A673 (cell line): ENCODE data around the gene LCA5L. TPM values are rescaled to one million over a fixed set of nuclear protein-coding genes. Genes with fewer than 3 reads are reported as not detected.
"Not testable (repeated sequence)": the region's sequence is repeated elsewhere in the genome, so short reads cannot be mapped to it uniquely, and the experiment has no call there.

ENCODE experiments used
- BruUV-seq: library from RNA; stranded (reverse); fragments of 400-500 nt; replicated peaks from 2 replicates; lab custom pipeline; 2021; lab: Mats Ljungman, UMichigan
- CTCF ChIA-PET: fragments of 300-600 bp; sonication (Branson Sonifier 250); formaldehyde crosslinking; loops from one replicate; lab custom pipeline; 2022; ENCODE audit warnings: antibody characterized with exemption; lab: Charles Lee
- POLR2A ChIA-PET: fragments of 300-600 bp; sonication (Branson Sonifier 250); formaldehyde crosslinking; loops from one replicate; lab custom pipeline; 2022; ENCODE audit warnings: antibody characterized with exemption; ENCODE audit not compliant: low non-redundant PET; lab: Charles Lee
- DNase-seq: peaks from one replicate; pipeline ENCODE4 v3.0.0-alpha.2; 2015; ENCODE audit warnings: low spot score
- H3K27ac ChIP-seq: fragments of 200-600 bp; sonication (generic); 2 replicates; pipeline ENCODE4 v1.5.1; 2016; ENCODE audit warnings: mixed run types, low read depth, mild to moderate bottlenecking, mixed read lengths, antibody characterized with exemption, low read length; ENCODE audit not compliant: poor library complexity, severe bottlenecking
- H3K27me3 ChIP-seq: fragments of 200-600 bp; sonication (generic); replicated peaks from 2 replicates; pipeline ENCODE4 v1.6.1; 2017; ENCODE audit warnings: mixed run types, low read depth, mild to moderate bottlenecking, mixed read lengths, antibody characterized with exemption, low read length; ENCODE audit not compliant: insufficient read depth, poor library complexity
- H3K36me3 ChIP-seq: fragments of 200-600 bp; sonication (generic); 2 replicates; pipeline ENCODE4 v1.6.1; 2016; ENCODE audit warnings: mixed run types, mild to moderate bottlenecking, mixed read lengths, antibody characterized with exemption, low read length; ENCODE audit not compliant: insufficient read depth, poor library complexity, severe bottlenecking
- H3K4me1 ChIP-seq: fragments of 200-600 bp; sonication (generic); 2 replicates; pipeline ENCODE4 v1.6.1; 2017; ENCODE audit warnings: mixed run types, mild to moderate bottlenecking, mixed read lengths, antibody characterized with exemption, low read length; ENCODE audit not compliant: insufficient read depth, poor library complexity, severe bottlenecking
- H3K4me3 ChIP-seq: fragments of 200-600 bp; sonication (generic); 2 replicates; pipeline ENCODE4 v1.5.1; 2016; ENCODE audit warnings: low read depth, mixed run types, mild to moderate bottlenecking, mixed read lengths, low read length; ENCODE audit not compliant: poor library complexity, severe bottlenecking
- H3K9me3 ChIP-seq: fragments of 200-600 bp; sonication (generic); 2 replicates; pipeline ENCODE4 v1.6.1; 2016; ENCODE audit warnings: mixed run types, low read depth, mild to moderate bottlenecking, mixed read lengths, antibody characterized with exemption, low read length; ENCODE audit not compliant: poor library complexity, severe bottlenecking
- CTCF ChIP-seq: fragments of 300-800, 200-600 bp; sonication (generic); conservative IDR thresholded peaks from 2 replicates; pipeline ENCODE4 v1.5.1; 2017; ENCODE audit warnings: low read depth, mild to moderate bottlenecking, antibody characterized with exemption, low read length, moderate library complexity, mixed read lengths
- EZH2 ChIP-seq: fragments of 200-600 bp; sonication (generic); IDR thresholded peaks from 2 replicates; pipeline ENCODE4 v1.6.1; 2017; ENCODE audit warnings: borderline replicate concordance, low read depth, mild to moderate bottlenecking, mixed read lengths, antibody characterized with exemption, low read length; ENCODE audit not compliant: poor library complexity, severe bottlenecking
- intact Hi-C: fragments of 100-400 bp; cut with micrococcal nuclease; formaldehyde crosslinking; loops from one replicate; pipeline ENCODE4 v1.10.0; 2022; ENCODE audit not compliant: unreplicated experiment
- total RNA-seq: library from RNA; stranded (reverse); gene quantifications from 2 replicates; pipeline ENCODE4 v1.2.3, GENCODE V29; 2021

Gene LCA5L
- total RNA-seq, 1 experiment from 2014 or later = 0.69 TPM

DNA sequence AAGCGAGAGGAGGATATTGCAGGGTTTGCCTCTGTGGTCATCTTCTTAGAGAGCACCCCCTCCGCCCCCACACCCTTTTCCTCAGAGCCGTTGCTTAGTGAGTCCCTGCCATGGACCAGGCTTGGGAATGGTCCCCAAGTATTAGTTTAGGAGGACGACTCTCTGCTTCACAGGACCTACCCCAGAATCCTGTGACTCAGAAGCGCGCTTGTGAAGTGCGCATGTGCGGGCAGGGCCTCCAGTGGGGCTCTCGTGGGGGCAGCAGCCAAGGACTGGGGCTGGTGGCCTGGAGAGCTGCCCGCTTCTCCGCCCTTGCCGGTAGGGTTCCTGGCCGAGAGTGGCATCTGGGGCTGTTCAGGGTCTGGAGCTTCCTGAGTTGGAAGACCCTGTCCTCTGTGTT, 59.4 kb downstream of the LCA5L start:
- CTCF ChIA-PET = no interaction called here
- intact Hi-C loops = loop anchor here (2.0 to 5.0 kb wide), 2 partner anchors 37 to 204 kb away; partner anchors contain the start of genes HMGN1 and PSMG1

DNA sequence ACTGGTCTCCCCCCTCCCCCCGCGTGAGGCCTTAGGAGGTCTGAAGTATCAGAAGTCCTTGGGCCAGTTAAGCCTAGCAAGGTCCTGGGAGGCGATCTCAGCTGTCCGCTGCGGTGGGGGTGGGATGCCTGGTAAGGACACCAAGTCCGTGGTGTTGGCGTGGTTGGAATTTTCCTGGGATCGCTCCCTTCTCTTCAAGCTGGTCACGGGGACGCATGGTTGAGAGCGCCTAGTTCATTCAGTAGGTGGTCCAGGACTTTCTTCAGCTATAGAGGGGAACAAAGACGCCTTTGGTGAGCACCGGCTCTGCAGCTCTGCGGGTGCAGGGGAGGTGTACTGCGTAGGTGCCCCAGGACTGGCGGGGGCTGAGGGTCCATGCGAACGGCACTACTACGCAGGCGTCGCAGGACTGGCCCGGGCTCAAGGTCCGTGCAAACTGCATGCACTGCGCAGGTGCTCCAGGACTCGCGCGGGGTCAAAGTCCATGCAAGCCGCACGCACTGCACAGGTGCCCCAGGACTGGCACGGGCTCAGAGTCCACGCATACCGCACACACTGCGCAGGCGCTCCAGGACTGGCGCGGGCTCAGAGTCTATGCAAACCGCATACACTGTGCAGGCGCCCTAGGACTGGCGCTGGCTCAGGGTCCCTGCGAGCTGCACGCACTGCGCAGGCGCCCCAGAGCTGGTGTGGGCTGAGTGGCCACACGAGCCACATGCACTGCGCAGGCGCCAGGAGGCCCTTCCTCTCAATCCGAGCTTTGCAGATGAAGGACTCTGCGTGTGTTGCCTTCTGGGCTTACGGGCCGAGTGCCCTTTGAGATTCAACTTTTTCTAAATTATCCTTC, 60.1 kb downstream of the LCA5L start:
- BruUV-seq = no TSS peak
- no peak for TF ChIP-seq EZH2
- TF ChIP-seq CTCF = no peak
- Histone ChIP-seq H3K4me1 (peaks cover 13% of the 10 kb centered on the region), H3K9me3 (no peaks in the 10 kb centered on the region), H3K27ac (peak overlapping the region; percentile 53), H3K36me3 (no peaks in the 10 kb centered on the region), H3K27me3 (no peaks in the 10 kb centered on the region), H3K4me3 (peak overlapping the region; percentile 45)
- DNase-seq = peak; percentile 91
- intact Hi-C loops = loop anchor here (2.0 to 5.0 kb wide), 2 partner anchors 37 to 203 kb away; partner anchors contain the start of genes HMGN1 and PSMG1
- POLR2A ChIA-PET = no interaction called here
- CTCF ChIA-PET = no interaction called here

More for the DNA sequence above, 59.4 kb downstream of the LCA5L start:
- no TSS peak for BruUV-seq
- Histone ChIP-seq H3K4me3 (peak overlapping the region; percentile 45), H3K27ac (peak overlapping the region; percentile 53), H3K36me3 (peaks cover 3% of the 10 kb centered on the region), H3K9me3 (no peaks in the 10 kb centered on the region), H3K4me1 (peaks cover 13% of the 10 kb centered on the region), H3K27me3 (no peaks in the 10 kb centered on the region)
- no peak for DNase-seq
- TF ChIP-seq EZH2 = no peak
- no peak for TF ChIP-seq CTCF
- POLR2A ChIA-PET = no interaction called here

DNA sequence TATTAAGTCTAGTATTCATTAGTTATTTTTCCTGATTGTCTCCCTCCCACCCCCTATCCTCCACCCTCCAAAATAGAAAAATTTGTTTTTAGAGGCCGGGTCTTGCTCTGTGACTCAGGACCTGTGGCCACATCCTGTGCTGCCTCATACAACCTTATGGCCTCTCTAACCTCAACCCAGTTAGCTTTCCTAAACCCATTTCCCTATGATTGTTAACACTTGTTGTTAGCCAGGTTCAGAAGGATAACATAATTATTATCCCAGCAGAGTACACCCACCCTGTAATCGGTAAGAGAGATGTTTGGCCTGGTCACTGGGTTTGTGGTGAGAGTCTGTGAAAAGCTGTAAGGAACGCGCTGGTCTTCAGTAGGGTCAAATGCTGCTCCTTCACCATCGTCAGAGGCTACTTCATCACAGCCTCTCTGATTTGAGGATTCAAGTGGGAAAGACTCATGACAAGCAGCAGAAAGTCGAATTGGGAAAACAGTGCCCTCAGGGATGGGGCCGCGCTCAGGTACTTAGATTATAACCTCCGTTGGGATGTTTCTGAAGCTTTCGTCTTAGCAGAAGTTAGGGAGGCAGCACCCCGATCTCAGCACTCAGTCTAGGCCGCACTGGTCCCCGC, 60.8 kb downstream of the LCA5L start:
- peaks cover 14% of the 10 kb centered on the region for H3K4me1 ChIP-seq
- no peak for TF ChIP-seq EZH2
- TF ChIP-seq CTCF = no peak
- no peak overlapping the region for H3K4me3 ChIP-seq
- ChIA-PET POLR2A (no interaction called here), CTCF (no interaction called here)
- peak overlapping the region; percentile 47 for H3K27ac ChIP-seq
- no peak for DNase-seq
- H3K27me3 ChIP-seq = no peaks in the 10 kb centered on the region
- intact Hi-C loops = loop anchor here (5.0 kb wide), 1 partner anchor 202 kb away; the partner anchor contains the start of gene PSMG1
- no TSS peak for BruUV-seq
- H3K36me3 ChIP-seq = no peaks in the 10 kb centered on the region
- H3K9me3 ChIP-seq = no peaks in the 10 kb centered on the region

DNA sequence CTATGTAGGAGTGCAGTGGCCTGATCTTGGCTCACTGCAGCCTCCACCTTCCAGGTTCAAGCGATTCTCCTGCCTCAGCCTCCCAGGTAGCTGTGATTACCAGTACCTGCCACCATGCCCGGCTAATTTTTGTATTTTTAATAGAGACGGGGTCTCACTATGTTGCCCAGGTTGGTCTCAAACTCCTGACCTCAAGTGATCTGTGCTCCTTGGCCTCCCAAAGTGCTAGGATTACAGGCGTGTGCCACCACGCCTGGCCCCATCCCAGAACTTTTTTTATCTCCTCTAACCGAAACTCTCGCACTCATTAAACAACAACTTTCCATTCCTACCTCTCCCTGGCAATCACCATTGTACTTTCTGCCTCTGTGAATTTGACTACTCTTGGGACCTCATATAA, 63.5 kb downstream of the LCA5L start:
- H3K27ac ChIP-seq, POLR2A ChIA-PET: not testable (repeated sequence)

More for the DNA sequence above, 63.5 kb downstream of the LCA5L start:
- DNase-seq, H3K9me3 ChIP-seq, BruUV-seq, intact Hi-C loops, H3K4me1 ChIP-seq, H3K4me3 ChIP-seq, H3K36me3 ChIP-seq, H3K27me3 ChIP-seq: not testable (repeated sequence)
- CTCF ChIA-PET = interaction anchor here (0.7 kb wide), 1 partner anchor 233 kb away, joined by 4 read pairs; no protein-coding TSS in a partner anchor
